Measurements from ENCODE around the gene CNTN4.

- TF ChIP-seq CTCF (IDR thresholded peaks at IDR 0.05): no peak
- TF ChIP-seq POLR2AphosphoS5 (IDR thresholded peaks at IDR 0.05; ENCODE audit: insufficient read depth in 1 of 2, low read depth in 1 of 2): no peak
- TF ChIP-seq POLR2A (IDR thresholded peaks at IDR 0.05): no peak
Measured at GRCh38 chr3:2354702-2355101, 256.0 kb downstream of the CNTN4 start.

Data from vagina (tissue), 2 donors.